OCI-LY1 (cell line): ENCODE results near the gene C2.

Source experiments
- H2AFZ ChIP-seq: fragments of 200-600 bp; sonication (generic), shearing (Covaris generic); 2 replicates; pipeline ENCODE4 v1.6.0; 2014; ENCODE audit warnings: antibody characterized with exemption, mild to moderate bottlenecking, low read length
- H3F3A ChIP-seq: fragments of 200-600 bp; sonication (generic), shearing (Covaris generic); 2 replicates; pipeline ENCODE4 v1.6.0; 2014; ENCODE audit warnings: mild to moderate bottlenecking, antibody characterized with exemption, low read length, moderate library complexity; ENCODE audit not compliant: insufficient read depth
- H3K27ac ChIP-seq: fragments of 200-600 bp; sonication (generic); 2 replicates; pipeline ENCODE4 v1.5.1; 2014; ENCODE audit warnings: low read length, mixed run types, mild to moderate bottlenecking, low read depth; ENCODE audit not compliant: poor library complexity, severe bottlenecking
- H3K27me3 ChIP-seq: fragments of 200-600 bp; sonication (generic); 2 replicates; pipeline ENCODE4 v1.6.0; 2014; ENCODE audit warnings: antibody characterized with exemption, mild to moderate bottlenecking, low read length, moderate library complexity; ENCODE audit not compliant: insufficient read depth
- H3K36me3 ChIP-seq: fragments of 200-600 bp; sonication (generic); 2 replicates; pipeline ENCODE4 v1.6.1; 2014; ENCODE audit warnings: mild to moderate bottlenecking, antibody characterized with exemption, low read length, moderate library complexity, mixed read lengths; ENCODE audit not compliant: insufficient read depth
- H3K4me1 ChIP-seq: fragments of 200-600 bp; sonication (generic); 2 replicates; pipeline ENCODE4 v1.5.1; 2014; ENCODE audit warnings: mild to moderate bottlenecking, low read length, moderate library complexity; ENCODE audit not compliant: insufficient read depth, severe bottlenecking
- H3K4me2 ChIP-seq: fragments of 200-600 bp; sonication (generic), shearing (Covaris generic); 2 replicates; pipeline ENCODE4 v1.6.1; 2014; ENCODE audit warnings: low read length
- H3K4me3 ChIP-seq: fragments of 200-600 bp; sonication (generic); 2 replicates; pipeline ENCODE4 v1.5.1; 2014; ENCODE audit warnings: low read length, low read depth, mild to moderate bottlenecking, mixed read lengths; ENCODE audit not compliant: poor library complexity, severe bottlenecking
- H3K79me2 ChIP-seq: fragments of 200-600 bp; shearing (Covaris generic); 2 replicates; pipeline ENCODE4 v1.6.1; 2016; ENCODE audit warnings: mixed run types, low read length, mixed read lengths; ENCODE audit not compliant: insufficient read depth
- H3K9ac ChIP-seq: fragments of 200-600 bp; sonication (generic), shearing (Covaris generic); 2 replicates; pipeline ENCODE4 v1.6.1; 2014; ENCODE audit warnings: mild to moderate bottlenecking, low read length, mixed read lengths
- H3K9me2 ChIP-seq: fragments of 200-600 bp; sonication (generic), shearing (Covaris generic); 2 replicates; pipeline ENCODE4 v1.6.1; 2014; ENCODE audit warnings: low read depth, mild to moderate bottlenecking, low read length, mixed read lengths
- H3K9me3 ChIP-seq: fragments of 200-600 bp; shearing (Covaris generic); 2 replicates; pipeline ENCODE4 v1.6.1; 2014; ENCODE audit warnings: low read length, mixed read lengths
- H4K20me1 ChIP-seq: fragments of 200-600 bp; sonication (generic), shearing (Covaris generic); 2 replicates; pipeline ENCODE4 v1.6.0; 2016; ENCODE audit warnings: mild to moderate bottlenecking, low read length; ENCODE audit not compliant: insufficient read depth
- CTCF ChIP-seq: fragments of 200-600 bp; sonication (generic), shearing (Covaris generic); IDR thresholded peaks from 2 replicates; pipeline ENCODE4 v1.5.1; 2017; ENCODE audit warnings: mild to moderate bottlenecking, antibody characterized with exemption, low read length, moderate library complexity, mixed read lengths
- EZH2 ChIP-seq: fragments of 200-600 bp; sonication (generic), shearing (Covaris generic); IDR thresholded peaks from 2 replicates; pipeline ENCODE4 v1.8.0; 2017; ENCODE audit warnings: borderline replicate concordance, mixed run types, mild to moderate bottlenecking, antibody characterized with exemption, low read length, moderate library complexity, mixed read lengths

Gene C2

DNA sequence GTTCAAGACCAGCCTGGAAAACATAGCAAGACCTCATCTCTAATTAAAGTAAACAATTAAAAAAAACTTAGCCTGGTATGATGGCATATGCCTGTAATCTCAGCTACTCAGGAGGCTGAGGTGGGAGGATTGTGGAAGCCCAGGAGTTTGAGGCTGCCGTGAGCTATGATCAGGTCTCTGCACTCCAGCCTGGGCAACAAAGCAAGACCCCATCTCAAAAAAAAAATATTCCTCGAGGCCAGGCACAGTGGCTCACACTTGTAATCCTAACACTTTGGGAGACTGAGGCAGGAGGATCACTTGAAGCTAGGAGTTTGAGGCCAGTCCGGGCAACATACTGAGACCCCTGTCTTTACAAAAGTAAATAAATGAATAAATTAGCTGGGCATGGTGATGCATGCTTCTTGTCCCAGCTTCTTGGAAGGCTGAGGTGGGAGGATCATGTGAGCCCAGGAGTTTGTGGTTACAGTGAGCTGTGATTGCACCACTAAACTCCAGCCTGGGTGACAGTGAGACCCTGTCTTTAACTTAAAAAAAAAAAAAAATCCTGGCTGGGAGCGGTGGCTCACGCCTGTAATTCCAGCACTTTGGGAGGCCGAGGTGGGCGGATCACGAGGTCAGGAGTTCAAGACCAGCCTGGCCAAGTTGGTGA lies 9.3 kb upstream of the C2 start:
- H3K4me1 ChIP-seq: no peaks in the 10 kb centered on the region
- no peaks in the 10 kb centered on the region for H4K20me1 ChIP-seq
- H3K9ac ChIP-seq: no peak overlapping the region
- no peak overlapping the region for H3K4me2 ChIP-seq
- TF ChIP-seq EZH2: no peak
- no peak for TF ChIP-seq CTCF
- H3K79me2 ChIP-seq: no peaks in the 10 kb centered on the region
- H3K27me3 ChIP-seq: no peaks in the 10 kb centered on the region
- H2AFZ ChIP-seq: no peak overlapping the region
- no peaks in the 10 kb centered on the region for H3F3A ChIP-seq
- no peaks in the 10 kb centered on the region for H3K36me3 ChIP-seq
- no peak overlapping the region for H3K4me3 ChIP-seq
- H3K9me2 ChIP-seq: no peaks in the 10 kb centered on the region
- no peaks in the 10 kb centered on the region for H3K9me3 ChIP-seq
- no peak overlapping the region for H3K27ac ChIP-seq

GRCh38 chr6:31919624-31920303 lies 7.8 kb upstream of the C2 start:
- Histone ChIP-seq H3K9ac (no peak overlapping the region), H3K4me2 (no peak overlapping the region), H3K9me3 (no peaks in the 10 kb centered on the region), H4K20me1 (no peaks in the 10 kb centered on the region), H3K4me3 (no peak overlapping the region), H3K36me3 (no peaks in the 10 kb centered on the region), H3K4me1 (no peaks in the 10 kb centered on the region), H3K9me2 (no peaks in the 10 kb centered on the region), H3K79me2 (no peaks in the 10 kb centered on the region), H3K27me3 (no peaks in the 10 kb centered on the region), H3F3A (no peaks in the 10 kb centered on the region), H3K27ac (no peak overlapping the region), H2AFZ (no peak overlapping the region)
- TF ChIP-seq CTCF: no peak
- TF ChIP-seq EZH2: no peak

GRCh38 chr6:31920811-31921210 lies 6.7 kb upstream of the C2 start:
- H3K27ac ChIP-seq: no peak overlapping the region
- H3K36me3 ChIP-seq: no peaks in the 10 kb centered on the region; the same call in 1 of the 2 replicates
- no peaks in the 10 kb centered on the region for H3K9me3 ChIP-seq
- no peaks in the 10 kb centered on the region for H3F3A ChIP-seq
- H3K4me1 ChIP-seq: no peaks in the 10 kb centered on the region
- H3K4me3 ChIP-seq: no peak overlapping the region
- H3K4me2 ChIP-seq: no peak overlapping the region
- H3K79me2 ChIP-seq: no peaks in the 10 kb centered on the region
- peaks cover 2% of the 10 kb centered on the region; the same call in 1 of the 2 replicates for H3K27me3 ChIP-seq
- H3K9me2 ChIP-seq: no peaks in the 10 kb centered on the region
- H3K9ac ChIP-seq: no peak overlapping the region
- H2AFZ ChIP-seq: no peak overlapping the region
- TF ChIP-seq CTCF: no peak
- TF ChIP-seq EZH2: no peak
- no peaks in the 10 kb centered on the region for H4K20me1 ChIP-seq
